Naive B cell (primary cell): Measurements from ENCODE around the gene HLA-DQA1. TPM values are rescaled to one million over a fixed set of nuclear protein-coding genes. Genes with fewer than 3 reads are reported as not detected.
"Not testable (repeated sequence)": the region's sequence is repeated elsewhere in the genome, so short reads cannot be mapped to it uniquely, and the experiment has no call there.

ENCODE experiments used
- ATAC-seq, 2 donors: fragments of 150-1000 bp; cut with Tn5 transposase; 2 replicates each; pipeline ENCODE4 v1.10.0; 2021; ENCODE audit warnings: low read depth in 2 of 2, mild to moderate bottlenecking in 2 of 2, moderate library complexity in 2 of 2
- DNase-seq: peaks from one replicate; pipeline ENCODE4 v3.0.0; 2022
- H3K27ac Mint-ChIP-seq, 6 donors: one replicate each; pipeline ENCODE4 v1.8.0; 2020 to 2022; ENCODE audit warnings: mild to moderate bottlenecking in 6 of 6, mixed read lengths in 6 of 6, moderate library complexity in 5 of 6, inconsistent platforms in 2 of 6
- H3K27me3 Mint-ChIP-seq, 3 donors: one replicate each; pipeline ENCODE4 v1.8.0; 2021 to 2022; ENCODE audit warnings: mixed read lengths in 3 of 3, mild to moderate bottlenecking in 1 of 3
- H3K36me3 Mint-ChIP-seq, 2 donors: one replicate each; pipeline ENCODE4 v1.8.0; 2020 to 2022; ENCODE audit warnings: mixed read lengths in 2 of 2, inconsistent platforms in 1 of 2, mild to moderate bottlenecking in 1 of 2
- H3K4me1 Mint-ChIP-seq, 3 donors: one replicate each; pipeline ENCODE4 v1.8.0; 2020 to 2022; ENCODE audit warnings: mixed read lengths in 3 of 3, inconsistent platforms in 1 of 3, mild to moderate bottlenecking in 1 of 3, moderate library complexity in 1 of 3
- H3K4me3 Mint-ChIP-seq, 8 donors: one replicate each; pipeline ENCODE4 v1.8.0; 2020 to 2022; ENCODE audit warnings: mild to moderate bottlenecking in 8 of 8, mixed read lengths in 8 of 8, moderate library complexity in 8 of 8, inconsistent platforms in 2 of 8
- H3K9me3 Mint-ChIP-seq, 7 donors: one replicate each; pipeline ENCODE4 v1.8.0; 2020 to 2022; ENCODE audit warnings: mixed read lengths in 7 of 7, mild to moderate bottlenecking in 5 of 7, inconsistent platforms in 2 of 7, moderate library complexity in 1 of 7
- polyA plus RNA-seq, 6 donors: library from polyadenylated mRNA; unstranded; fragments of 300-500 nt; fragmentation: Illumina TruSeq; gene quantifications; one replicate each; pipeline ENCODE4 v1.2.3, GENCODE V29; 2021; ENCODE audit warnings: low read depth in 6 of 6

The HLA-DQA1 gene
- 1,000 to 10,000 TPM in 2 of 6 donors, 100 to 1,000 TPM in 4; 309 to 1,253 (median 783) TPM for polyA plus RNA-seq

GRCh38 chr6:32637219-32637880 lies at the start of gene HLA-DQA1:
HLA-DQA1 (plus strand) TSS chr6:32637406; CDS start chr6:32637459, 53 bp downstream.
- peaks cover 43 to 49% of the 10 kb centered on the region in 2 donors for H3K36me3 Mint-ChIP-seq
- peak; percentile 64 for DNase-seq
- H3K4me3 Mint-ChIP-seq: peak within 1 kb of the TSS; percentile 87 to 100 (median 99)
- H3K27ac Mint-ChIP-seq: peak within 1 kb of the TSS; percentile 100
- no peaks in the 10 kb centered on the region for H3K27me3 Mint-ChIP-seq
- H3K9me3 Mint-ChIP-seq: no peaks in the 10 kb centered on the region
- ATAC-seq: peak; percentile 71 to 75
- H3K4me1 Mint-ChIP-seq: peaks cover 67 to 82% (median 78%) of the 10 kb centered on the region in 3 donors

- ATAC-seq: no peak
- peaks cover 62 to 73% (median 69%) of the 10 kb centered on the region in 3 donors for H3K4me1 Mint-ChIP-seq
- no peaks in the 10 kb centered on the region for H3K27me3 Mint-ChIP-seq
- no peak for DNase-seq
- no peaks in the 10 kb centered on the region for H3K9me3 Mint-ChIP-seq
- peak overlapping the region; percentile 80 to 99 (median 95) for H3K4me3 Mint-ChIP-seq
- peaks cover 47 to 55% of the 10 kb centered on the region in 2 donors for H3K36me3 Mint-ChIP-seq
- peak overlapping the region; percentile 95 to 100 (median 100) for H3K27ac Mint-ChIP-seq
These were observed 49.0 kb upstream of the HLA-DQA1 start for GRCh38 chr6:32588156-32588555.

GRCh38 chr6:32589596-32590449 lies 47.4 kb upstream of the HLA-DQA1 start, which contains the start of gene HLA-DRB1:
HLA-DRB1 (minus strand) TSS chr6:32589848; CDS start chr6:32589742, 106 bp downstream.
- Mint-ChIP-seq H3K36me3 (peaks cover 38 to 43% of the 10 kb centered on the region in 2 donors), H3K4me3 (peak within 1 kb of the TSS; percentile 80 to 99 (median 95)), H3K4me1 (peaks cover 47 to 63% (median 54%) of the 10 kb centered on the region in 3 donors), H3K27me3 (no peaks in the 10 kb centered on the region), H3K9me3 (no peaks in the 10 kb centered on the region), H3K27ac (peak within 1 kb of the TSS; percentile 95 to 100 (median 100))
- ATAC-seq (peak; percentile 86 to 89), DNase-seq (peak; percentile 81)

GRCh38 chr6:32590713-32591112 lies 46.5 kb upstream of the HLA-DQA1 start:
- Mint-ChIP-seq H3K4me1 (peaks cover 39 to 56% (median 46%) of the 10 kb centered on the region in 3 donors), H3K36me3 (peaks cover 29 to 36% of the 10 kb centered on the region in 2 donors), H3K4me3 (peak overlapping the region in 4 of 8 donors; percentile 80 to 99 (median 92)), H3K27ac (peak overlapping the region; percentile 95 to 100 (median 100))
- not testable (repeated sequence) for H3K9me3 Mint-ChIP-seq, H3K27me3 Mint-ChIP-seq, ATAC-seq, DNase-seq

- ATAC-seq: no peak
- no peak overlapping the region for H3K4me3 Mint-ChIP-seq
These were observed 40.2 kb upstream of the HLA-DQA1 start for GRCh38 chr6:32597024-32597423.

GRCh38 chr6:32602383-32602782 lies 34.8 kb upstream of the HLA-DQA1 start:
- Mint-ChIP-seq H3K27ac (peak overlapping the region in 4 of 6 donors; percentile 98 to 99 (median 99)), H3K9me3 (peaks cover 0 to 28% (median 6%) of the 10 kb centered on the region in 7 donors), H3K36me3 (peaks cover 4 to 17% of the 10 kb centered on the region in 2 donors), H3K27me3 (no peaks in the 10 kb centered on the region), H3K4me3 (peak overlapping the region in 5 of 8 donors; percentile 39 to 81 (median 71)), H3K4me1 (peaks cover 43 to 73% (median 73%) of the 10 kb centered on the region in 3 donors)
- DNase-seq (no peak), ATAC-seq (no peak)

More at GRCh38 chr6:32597024-32597423, 40.2 kb upstream of the HLA-DQA1 start:
- Mint-ChIP-seq H3K4me1 (peaks cover 17 to 50% (median 39%) of the 10 kb centered on the region in 3 donors), H3K27me3 (no peaks in the 10 kb centered on the region), H3K9me3 (peaks cover 0 to 14% (median 2%) of the 10 kb centered on the region in 7 donors), H3K27ac (peak overlapping the region in 5 of 6 donors; percentile 73 to 93 (median 76)), H3K36me3 (peaks cover 2 to 4% of the 10 kb centered on the region in 2 donors)
- no peak for DNase-seq

GRCh38 chr6:32603222-32603621 lies 34.0 kb upstream of the HLA-DQA1 start:
- DNase-seq: no peak
- no peaks in the 10 kb centered on the region for H3K27me3 Mint-ChIP-seq
- peaks cover 4 to 17% of the 10 kb centered on the region in 2 donors for H3K36me3 Mint-ChIP-seq
- peaks cover 47 to 81% (median 72%) of the 10 kb centered on the region in 3 donors for H3K4me1 Mint-ChIP-seq
- ATAC-seq: no peak
- peak overlapping the region in 6 of 8 donors; percentile 39 to 84 (median 72) for H3K4me3 Mint-ChIP-seq
- peaks cover 0 to 28% (median 6%) of the 10 kb centered on the region in 7 donors for H3K9me3 Mint-ChIP-seq
- peak overlapping the region in 4 of 6 donors; percentile 98 to 99 (median 99) for H3K27ac Mint-ChIP-seq

- H3K4me3 Mint-ChIP-seq: peak overlapping the region; percentile 66 to 90 (median 80)
- H3K27me3 Mint-ChIP-seq: no peaks in the 10 kb centered on the region
- H3K27ac Mint-ChIP-seq: peak overlapping the region in 4 of 6 donors; percentile 98 to 100 (median 99)
- DNase-seq (no peak), ATAC-seq (peak; percentile 54 to 57)
- peaks cover 0 to 25% (median 6%) of the 10 kb centered on the region in 7 donors for H3K9me3 Mint-ChIP-seq
- H3K36me3 Mint-ChIP-seq: peaks cover 4 to 17% of the 10 kb centered on the region in 2 donors
- H3K4me1 Mint-ChIP-seq: peaks cover 44 to 76% (median 68%) of the 10 kb centered on the region in 3 donors
These were observed 33.3 kb upstream of the HLA-DQA1 start for GRCh38 chr6:32603888-32604287.

GRCh38 chr6:32604434-32604877 lies 32.8 kb upstream of the HLA-DQA1 start:
- no peaks in the 10 kb centered on the region for H3K27me3 Mint-ChIP-seq
- peaks cover 4 to 17% of the 10 kb centered on the region in 2 donors for H3K36me3 Mint-ChIP-seq
- peak; percentile 68 to 71 for ATAC-seq
- peaks cover 0 to 21% (median 5%) of the 10 kb centered on the region in 7 donors for H3K9me3 Mint-ChIP-seq
- peak overlapping the region; percentile 66 to 90 (median 80) for H3K4me3 Mint-ChIP-seq
- peak overlapping the region in 4 of 6 donors; percentile 98 to 100 (median 99) for H3K27ac Mint-ChIP-seq
- peak; percentile 48 for DNase-seq
- H3K4me1 Mint-ChIP-seq: peaks cover 44 to 72% (median 62%) of the 10 kb centered on the region in 3 donors

- H3K4me3 Mint-ChIP-seq: peak overlapping the region in 7 of 8 donors; percentile 7 to 89 (median 63)
- no peak for DNase-seq
These were observed 29.8 kb upstream of the HLA-DQA1 start for GRCh38 chr6:32607263-32607987.

GRCh38 chr6:32607988-32608298 lies 29.3 kb upstream of the HLA-DQA1 start:
- Mint-ChIP-seq H3K27ac (no peak overlapping the region), H3K36me3 (peaks cover 0 to 15% of the 10 kb centered on the region in 2 donors), H3K4me1 (peaks cover 32 to 53% (median 35%) of the 10 kb centered on the region in 3 donors)

More at GRCh38 chr6:32607263-32607987, 29.8 kb upstream of the HLA-DQA1 start:
- Mint-ChIP-seq H3K27me3 (no peaks in the 10 kb centered on the region), H3K4me1 (peaks cover 37 to 58% (median 41%) of the 10 kb centered on the region in 3 donors), H3K27ac (peak overlapping the region in 1 of 6 donors; percentile 100), H3K9me3 (peaks cover 0 to 18% (median 4%) of the 10 kb centered on the region in 7 donors), H3K36me3 (peaks cover 0 to 19% of the 10 kb centered on the region in 2 donors)
- ATAC-seq: no peak

GRCh38 chr6:32608362-32608761 lies 28.8 kb upstream of the HLA-DQA1 start:
- Mint-ChIP-seq H3K9me3 (peaks cover 0 to 8% (median 4%) of the 10 kb centered on the region in 7 donors), H3K36me3 (peaks cover 0 to 15% of the 10 kb centered on the region in 2 donors), H3K4me1 (peaks cover 32 to 48% (median 32%) of the 10 kb centered on the region in 3 donors), H3K27me3 (no peaks in the 10 kb centered on the region), H3K27ac (no peak overlapping the region), H3K4me3 (peak overlapping the region in 5 of 8 donors; percentile 4 to 78 (median 23))
- peak in 1 of 2 donors; percentile 1 for ATAC-seq
- no peak for DNase-seq

More at GRCh38 chr6:32607988-32608298, 29.3 kb upstream of the HLA-DQA1 start:
- no peak for DNase-seq
- no peaks in the 10 kb centered on the region for H3K27me3 Mint-ChIP-seq
- ATAC-seq: no peak
- peak overlapping the region in 6 of 8 donors; percentile 23 to 78 (median 62) for H3K4me3 Mint-ChIP-seq
- H3K9me3 Mint-ChIP-seq: peaks cover 0 to 12% (median 4%) of the 10 kb centered on the region in 7 donors
